Neural cell (in vitro differentiated cells): ENCODE results near the gene COL2A1. TPM values are rescaled to one million over a fixed set of nuclear protein-coding genes. Genes with fewer than 3 reads are reported as not detected.

Source experiments
- H2AFZ ChIP-seq: fragments of 200-600, 300-800 bp; sonication (generic), shearing (Covaris generic); 2 replicates; pipeline ENCODE4 v1.6.0; 2014; ENCODE audit warnings: low read depth, mild to moderate bottlenecking, antibody characterized with exemption, low read length, moderate library complexity
- H3F3A ChIP-seq: fragments of 200-600 bp; shearing (Covaris generic); 2 replicates; pipeline ENCODE4 v1.6.1; 2016; ENCODE audit warnings: mild to moderate bottlenecking, moderate library complexity, mixed read lengths, antibody characterized with exemption, low read length; ENCODE audit not compliant: insufficient read depth, poor library complexity, severe bottlenecking
- H3K27ac ChIP-seq: fragments of 200-600, 300-800 bp; sonication (generic), shearing (Covaris generic); 2 replicates; pipeline ENCODE4 v1.5.1; 2014; ENCODE audit warnings: mild to moderate bottlenecking, low read length, moderate library complexity
- H3K27me3 ChIP-seq: fragments of 300-800, 200-600 bp; sonication (generic), shearing (Covaris generic); 2 replicates; pipeline ENCODE4 v1.6.0; 2014; ENCODE audit warnings: mild to moderate bottlenecking, low read depth, low read length, moderate library complexity; ENCODE audit not compliant: insufficient read depth
- H3K36me3 ChIP-seq: fragments of 300-800, 200-600 bp; sonication (generic), shearing (Covaris generic); 2 replicates; pipeline ENCODE4 v1.5.1; 2014; ENCODE audit warnings: mild to moderate bottlenecking, antibody characterized with exemption, low read length, moderate library complexity; ENCODE audit not compliant: insufficient read depth
- H3K4me2 ChIP-seq: fragments of 300-800, 200-600 bp; sonication (generic), shearing (Covaris generic); 2 replicates; pipeline ENCODE4 v1.6.0; 2014; ENCODE audit warnings: mild to moderate bottlenecking, low read length
- H3K4me3 ChIP-seq: fragments of 300-800, 200-600 bp; sonication (generic), shearing (Covaris generic); 2 replicates; pipeline ENCODE4 v1.5.1; 2014; ENCODE audit warnings: mild to moderate bottlenecking, low read length, moderate library complexity
- H3K79me2 ChIP-seq: fragments of 200-600 bp; shearing (Covaris generic); replicated peaks from 2 replicates; pipeline ENCODE4 v1.6.0; 2014; ENCODE audit warnings: mild to moderate bottlenecking, low read length, moderate library complexity; ENCODE audit not compliant: insufficient read depth
- H3K9ac ChIP-seq: fragments of 300-800, 200-600 bp; sonication (generic), shearing (Covaris generic); 2 replicates; pipeline ENCODE4 v1.6.1; 2016; ENCODE audit warnings: mild to moderate bottlenecking, low read length, mixed read lengths
- H3K9me2 ChIP-seq: fragments of 200-600 bp; shearing (Covaris generic); 2 replicates; pipeline ENCODE4 v1.6.1; 2016; ENCODE audit warnings: mild to moderate bottlenecking, low read length, mixed read lengths; ENCODE audit not compliant: insufficient read depth
- H3K9me3 ChIP-seq: fragments of 200-600, 300-800 bp; sonication (generic), shearing (Covaris generic); 2 replicates; pipeline ENCODE4 v1.6.1; 2016; ENCODE audit warnings: mild to moderate bottlenecking, mixed run types, low read length, moderate library complexity, mixed read lengths
- H4K20me1 ChIP-seq: fragments of 200-600 bp; shearing (Covaris generic); 2 replicates; pipeline ENCODE4 v1.6.1; 2016; ENCODE audit warnings: mild to moderate bottlenecking, mixed run types; ENCODE audit not compliant: insufficient read depth
- EP300 ChIP-seq: fragments of 450-650 bp; conservative IDR thresholded peaks from 2 replicates; pipeline ENCODE4 v1.6.1; 2014; ENCODE audit warnings: antibody characterized with exemption, mild to moderate bottlenecking, moderate library complexity; ENCODE audit not compliant: poor library complexity, severe bottlenecking
- EZH2 ChIP-seq: fragments of 200-600, 300-800 bp; shearing (Covaris generic), sonication (generic); IDR thresholded peaks from 2 replicates; pipeline ENCODE4 v1.6.1; 2014; ENCODE audit warnings: antibody characterized with exemption, low read length, borderline replicate concordance, mild to moderate bottlenecking; ENCODE audit not compliant: insufficient read depth, poor library complexity, severe bottlenecking
- MXI1 ChIP-seq: fragments of 450-650 bp; conservative IDR thresholded peaks from 2 replicates; pipeline ENCODE4 v1.6.1; 2014; ENCODE audit warnings: antibody characterized with exemption, mild to moderate bottlenecking; ENCODE audit not compliant: poor library complexity, severe bottlenecking
- POLR2AphosphoS5 ChIP-seq: IDR thresholded peaks from 2 replicates; pipeline ENCODE4 v1.6.1; 2012
- RAD21 ChIP-seq: fragments of 450-650 bp; conservative IDR thresholded peaks from 2 replicates; pipeline ENCODE4 v1.6.1; 2014; ENCODE audit warnings: antibody characterized with exemption, mild to moderate bottlenecking, moderate library complexity
- SMC3 ChIP-seq: fragments of 450-650 bp; conservative IDR thresholded peaks from 2 replicates; pipeline ENCODE4 v1.6.1; 2014; ENCODE audit warnings: antibody characterized with exemption, mild to moderate bottlenecking, moderate library complexity; ENCODE audit not compliant: poor library complexity
- TAF1 ChIP-seq: IDR thresholded peaks from 2 replicates; pipeline ENCODE4 v1.6.1; 2012; ENCODE audit warnings: low read depth
- polyA plus RNA-seq: library from polyadenylated mRNA; depleted of rRNA; stranded (reverse); fragments of >200 nt; gene quantifications from 2 replicates; pipeline ENCODE4 v1.2.3, GENCODE V29; 2014
- TF ChIP-seq, protein P1 (sequence below): fragments of 450-650 bp; IDR thresholded peaks from 2 replicates; pipeline ENCODE4 v1.5.1; 2014; ENCODE audit warnings: antibody characterized with exemption, mild to moderate bottlenecking, moderate library complexity; ENCODE audit not compliant: poor library complexity, severe bottlenecking
- TF ChIP-seq, protein P2 (sequence below): IDR thresholded peaks from 2 replicates; pipeline ENCODE4 v1.6.1; 2012; ENCODE audit warnings: borderline replicate concordance

Gene COL2A1
- polyA plus RNA-seq, 1 donor from 2014 or later, result 1.3 TPM

DNA sequence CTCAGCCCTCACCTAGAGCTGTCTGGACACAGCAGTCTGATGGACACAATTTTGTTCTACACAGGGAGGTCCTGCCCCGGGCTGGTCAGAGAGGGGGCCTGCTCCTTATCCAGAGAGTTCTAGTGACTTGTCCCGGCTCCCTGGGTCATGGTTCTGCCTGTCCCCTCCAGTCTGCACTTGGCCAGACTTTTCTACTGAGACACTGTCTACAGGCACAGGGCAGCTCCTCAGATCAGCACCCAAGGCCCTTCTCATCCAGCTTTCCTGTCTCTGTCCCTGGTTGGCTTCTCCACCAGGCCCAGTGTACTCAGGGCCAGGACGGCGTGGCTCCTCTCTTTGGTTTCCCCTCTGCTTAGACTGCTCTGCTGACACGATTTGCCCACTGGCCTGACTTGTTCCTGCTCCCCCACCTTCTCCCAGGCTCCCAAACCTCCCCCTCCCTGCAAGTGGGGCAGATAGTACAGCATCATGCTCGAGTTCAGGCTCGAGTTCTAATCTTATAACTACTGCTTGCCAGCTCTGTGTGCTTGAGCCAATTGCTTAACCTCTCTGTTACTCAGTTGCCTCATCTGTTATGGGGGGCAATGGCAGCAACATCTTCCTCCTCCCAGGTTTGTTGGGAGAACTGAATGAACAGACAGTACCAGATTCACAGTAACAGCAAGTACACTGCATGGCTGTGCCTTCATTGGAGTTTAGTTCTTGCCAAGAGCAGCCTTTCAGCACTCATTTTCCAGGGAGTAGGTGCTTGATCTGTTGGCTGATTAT lies 22.0 kb upstream of the COL2A1 start:
- Histone ChIP-seq H3K27me3 (no peaks in the 10 kb centered on the region), H3K9me2 (no peaks in the 10 kb centered on the region), H3K4me2 (no peak overlapping the region), H3K9ac (no peak overlapping the region), H3K4me3 (no peak overlapping the region), H3F3A (no peaks in the 10 kb centered on the region), H3K27ac (no peak overlapping the region), H3K79me2 (no peaks in the 10 kb centered on the region), H4K20me1 (no peaks in the 10 kb centered on the region), H3K36me3 (no peaks in the 10 kb centered on the region), H3K9me3 (no peaks in the 10 kb centered on the region), H2AFZ (no peak overlapping the region)
- no peak for TF ChIP-seq RAD21
- TF ChIP-seq SMC3, result no peak
- no peak for TF ChIP-seq TAF1
- no peak for TF ChIP-seq MXI1
- TF ChIP-seq, protein P1, sequence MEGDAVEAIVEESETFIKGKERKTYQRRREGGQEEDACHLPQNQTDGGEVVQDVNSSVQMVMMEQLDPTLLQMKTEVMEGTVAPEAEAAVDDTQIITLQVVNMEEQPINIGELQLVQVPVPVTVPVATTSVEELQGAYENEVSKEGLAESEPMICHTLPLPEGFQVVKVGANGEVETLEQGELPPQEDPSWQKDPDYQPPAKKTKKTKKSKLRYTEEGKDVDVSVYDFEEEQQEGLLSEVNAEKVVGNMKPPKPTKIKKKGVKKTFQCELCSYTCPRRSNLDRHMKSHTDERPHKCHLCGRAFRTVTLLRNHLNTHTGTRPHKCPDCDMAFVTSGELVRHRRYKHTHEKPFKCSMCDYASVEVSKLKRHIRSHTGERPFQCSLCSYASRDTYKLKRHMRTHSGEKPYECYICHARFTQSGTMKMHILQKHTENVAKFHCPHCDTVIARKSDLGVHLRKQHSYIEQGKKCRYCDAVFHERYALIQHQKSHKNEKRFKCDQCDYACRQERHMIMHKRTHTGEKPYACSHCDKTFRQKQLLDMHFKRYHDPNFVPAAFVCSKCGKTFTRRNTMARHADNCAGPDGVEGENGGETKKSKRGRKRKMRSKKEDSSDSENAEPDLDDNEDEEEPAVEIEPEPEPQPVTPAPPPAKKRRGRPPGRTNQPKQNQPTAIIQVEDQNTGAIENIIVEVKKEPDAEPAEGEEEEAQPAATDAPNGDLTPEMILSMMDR, result no peak
- TF ChIP-seq POLR2AphosphoS5, result no peak
- TF ChIP-seq EZH2, result no peak
- TF ChIP-seq EP300, result no peak
- TF ChIP-seq, protein P2, sequence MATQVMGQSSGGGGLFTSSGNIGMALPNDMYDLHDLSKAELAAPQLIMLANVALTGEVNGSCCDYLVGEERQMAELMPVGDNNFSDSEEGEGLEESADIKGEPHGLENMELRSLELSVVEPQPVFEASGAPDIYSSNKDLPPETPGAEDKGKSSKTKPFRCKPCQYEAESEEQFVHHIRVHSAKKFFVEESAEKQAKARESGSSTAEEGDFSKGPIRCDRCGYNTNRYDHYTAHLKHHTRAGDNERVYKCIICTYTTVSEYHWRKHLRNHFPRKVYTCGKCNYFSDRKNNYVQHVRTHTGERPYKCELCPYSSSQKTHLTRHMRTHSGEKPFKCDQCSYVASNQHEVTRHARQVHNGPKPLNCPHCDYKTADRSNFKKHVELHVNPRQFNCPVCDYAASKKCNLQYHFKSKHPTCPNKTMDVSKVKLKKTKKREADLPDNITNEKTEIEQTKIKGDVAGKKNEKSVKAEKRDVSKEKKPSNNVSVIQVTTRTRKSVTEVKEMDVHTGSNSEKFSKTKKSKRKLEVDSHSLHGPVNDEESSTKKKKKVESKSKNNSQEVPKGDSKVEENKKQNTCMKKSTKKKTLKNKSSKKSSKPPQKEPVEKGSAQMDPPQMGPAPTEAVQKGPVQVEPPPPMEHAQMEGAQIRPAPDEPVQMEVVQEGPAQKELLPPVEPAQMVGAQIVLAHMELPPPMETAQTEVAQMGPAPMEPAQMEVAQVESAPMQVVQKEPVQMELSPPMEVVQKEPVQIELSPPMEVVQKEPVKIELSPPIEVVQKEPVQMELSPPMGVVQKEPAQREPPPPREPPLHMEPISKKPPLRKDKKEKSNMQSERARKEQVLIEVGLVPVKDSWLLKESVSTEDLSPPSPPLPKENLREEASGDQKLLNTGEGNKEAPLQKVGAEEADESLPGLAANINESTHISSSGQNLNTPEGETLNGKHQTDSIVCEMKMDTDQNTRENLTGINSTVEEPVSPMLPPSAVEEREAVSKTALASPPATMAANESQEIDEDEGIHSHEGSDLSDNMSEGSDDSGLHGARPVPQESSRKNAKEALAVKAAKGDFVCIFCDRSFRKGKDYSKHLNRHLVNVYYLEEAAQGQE, result no peak

DNA sequence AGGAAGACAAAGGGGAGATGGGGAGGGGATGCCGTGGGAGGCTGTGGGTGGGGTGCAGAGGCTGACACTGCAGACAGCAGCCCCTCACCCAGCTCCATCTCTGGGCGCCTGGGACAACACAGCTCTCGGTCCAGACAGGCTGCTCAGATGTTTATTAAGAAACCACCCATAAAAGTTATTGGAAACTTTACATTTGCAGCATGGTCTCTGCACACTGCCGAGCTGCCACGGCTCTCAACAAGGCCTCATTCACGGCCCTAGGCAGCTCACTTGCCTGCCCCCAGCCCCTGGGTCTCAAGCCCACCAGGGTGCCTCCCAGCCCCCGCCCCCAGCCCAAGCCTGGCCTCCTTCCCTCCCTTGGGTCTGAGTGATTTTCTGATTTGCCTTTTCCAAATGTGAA lies 21.0 kb upstream of the COL2A1 start:
- no peaks in the 10 kb centered on the region for H3F3A ChIP-seq
- no peak overlapping the region for H3K4me2 ChIP-seq
- no peaks in the 10 kb centered on the region for H3K36me3 ChIP-seq
- H3K27me3 ChIP-seq, result no peaks in the 10 kb centered on the region
- no peak overlapping the region for H2AFZ ChIP-seq
- no peak overlapping the region for H3K27ac ChIP-seq
- H3K9me3 ChIP-seq, result no peaks in the 10 kb centered on the region
- no peak overlapping the region for H3K4me3 ChIP-seq
- TF ChIP-seq POLR2AphosphoS5 (no peak), EP300 (no peak), MXI1 (no peak), RAD21 (no peak)
- H4K20me1 ChIP-seq, result no peaks in the 10 kb centered on the region
- no peaks in the 10 kb centered on the region for H3K9me2 ChIP-seq
- H3K9ac ChIP-seq, result no peak overlapping the region
- H3K79me2 ChIP-seq, result no peaks in the 10 kb centered on the region
